ENCODE measurements around the gene TPH2.

The TPH2 gene

GRCh38 chr12:71938728-71939385 lies at the start of gene TPH2:
TSS of gene TPH2 (plus strand) at chr12:71938845. CDS start at chr12:71938987, 142 bp downstream.
- no peak for DNase-seq

GRCh38 chr12:71890475-71890874 lies 48.2 kb upstream of the TPH2 start:
- no peak for DNase-seq

- no peak for DNase-seq
These were observed 46.6 kb upstream of the TPH2 start for GRCh38 chr12:71892059-71892458.

GRCh38 chr12:71896205-71896882 lies 42.3 kb upstream of the TPH2 start:
- no peak for DNase-seq

GRCh38 chr12:71900091-71900490 lies 38.6 kb upstream of the TPH2 start:
- no peak for DNase-seq

GRCh38 chr12:71904629-71905028 lies 34.0 kb upstream of the TPH2 start:
- no peak for DNase-seq

- no peak for DNase-seq
These were observed 3.1 kb upstream of the TPH2 start for GRCh38 chr12:71935594-71935993.

GRCh38 chr12:71940068-71940467 lies 1.4 kb downstream of the TPH2 start:
- no peak for DNase-seq

GRCh38 chr12:71941174-71941573 lies 2.5 kb downstream of the TPH2 start:
- DNase-seq, result no peak

GRCh38 chr12:71942259-71942658 lies 3.6 kb downstream of the TPH2 start:
- DNase-seq, result no peak

- DNase-seq, result no peak
These were observed 4.1 kb downstream of the TPH2 start for GRCh38 chr12:71942703-71943102.

GRCh38 chr12:71945121-71945520 lies 6.5 kb downstream of the TPH2 start:
- no peak for DNase-seq

GRCh38 chr12:71945883-71946282 lies 7.2 kb downstream of the TPH2 start:
- DNase-seq, result no peak

- DNase-seq, result peak; percentile 89
These were observed 9.0 kb downstream of the TPH2 start for GRCh38 chr12:71947645-71948105.

GRCh38 chr12:71948390-71948789 lies 9.7 kb downstream of the TPH2 start:
- DNase-seq, result no peak

- DNase-seq, result no peak
These were observed 11.0 kb downstream of the TPH2 start for GRCh38 chr12:71949646-71950045.

GRCh38 chr12:71950404-71950803 lies 11.8 kb downstream of the TPH2 start:
- no peak for DNase-seq

GRCh38 chr12:71950819-71951218 lies 12.2 kb downstream of the TPH2 start:
- no peak for DNase-seq

GRCh38 chr12:71954083-71954778 lies 15.6 kb downstream of the TPH2 start:
- DNase-seq, result no peak

- no peak for DNase-seq
These were observed 16.2 kb downstream of the TPH2 start for GRCh38 chr12:71954861-71955260.

- no peak for DNase-seq
These were observed 17.3 kb downstream of the TPH2 start for GRCh38 chr12:71955970-71956369.

GRCh38 chr12:71958056-71958455 lies 19.4 kb downstream of the TPH2 start:
- DNase-seq, result no peak

GRCh38 chr12:71958457-71958856 lies 19.8 kb downstream of the TPH2 start:
- DNase-seq, result no peak

- no peak for DNase-seq
These were observed 20.4 kb downstream of the TPH2 start for GRCh38 chr12:71958993-71959578.
